HG03064 (cell line): Measurements from ENCODE around the gene VPS26C.
"Not testable (repeated sequence)": the region's sequence is repeated elsewhere in the genome, so short reads cannot be mapped to it uniquely, and the experiment has no call there.

ENCODE experiments used
- ATAC-seq: cut with Tn5 transposase; IDR thresholded peaks from one replicate; pipeline ENCODE4 v1.9.1; 2021; ENCODE audit warnings: low read depth; ENCODE audit not compliant: unreplicated experiment

The VPS26C gene

GRCh38 chr21:37231671-37232070 lies 35.5 kb downstream of the VPS26C start:
- no peak for ATAC-seq

DNA sequence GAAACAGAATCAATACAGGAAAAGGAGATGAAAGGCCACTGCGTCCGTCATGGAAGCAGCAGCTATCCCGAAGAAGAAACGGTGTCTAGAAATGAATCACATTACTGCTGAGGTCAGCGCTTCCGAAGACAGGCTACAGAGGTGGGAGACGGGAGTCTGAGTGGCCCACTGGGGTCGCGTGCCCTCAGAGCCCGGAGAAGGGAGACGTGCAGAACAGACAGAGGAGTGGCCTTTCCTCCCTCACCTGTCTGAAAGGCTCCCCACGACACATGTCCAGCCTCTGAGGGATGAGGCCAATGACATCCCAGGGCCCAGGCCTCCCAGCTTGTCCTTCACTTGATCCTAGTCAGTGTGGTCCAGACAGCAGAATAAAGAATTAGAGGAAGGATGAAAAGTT lies 35.9 kb downstream of the VPS26C start:
- no peak for ATAC-seq

GRCh38 chr21:37230632-37231248 lies 36.4 kb downstream of the VPS26C start:
- ATAC-seq = no peak

DNA sequence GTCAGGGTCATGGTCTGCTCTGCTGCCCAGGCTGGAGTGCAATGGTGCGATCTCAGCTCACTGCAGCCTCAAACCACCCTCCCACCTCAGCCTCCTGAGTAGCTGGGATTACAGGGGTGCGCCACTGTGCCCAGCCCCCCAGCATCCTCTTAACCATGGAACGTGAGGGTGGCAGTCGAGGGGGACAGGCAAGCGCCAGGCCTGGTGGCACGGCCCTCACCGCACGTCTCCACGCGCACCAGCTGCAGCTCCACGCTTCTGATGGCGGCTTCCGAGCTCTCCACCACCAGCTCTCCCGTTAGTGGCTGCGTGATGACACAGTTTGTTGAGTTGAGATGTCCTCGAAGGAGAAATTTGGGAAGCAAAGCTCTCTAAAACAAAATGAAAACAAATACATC lies 39.1 kb downstream of the VPS26C start:
- ATAC-seq = no peak

DNA sequence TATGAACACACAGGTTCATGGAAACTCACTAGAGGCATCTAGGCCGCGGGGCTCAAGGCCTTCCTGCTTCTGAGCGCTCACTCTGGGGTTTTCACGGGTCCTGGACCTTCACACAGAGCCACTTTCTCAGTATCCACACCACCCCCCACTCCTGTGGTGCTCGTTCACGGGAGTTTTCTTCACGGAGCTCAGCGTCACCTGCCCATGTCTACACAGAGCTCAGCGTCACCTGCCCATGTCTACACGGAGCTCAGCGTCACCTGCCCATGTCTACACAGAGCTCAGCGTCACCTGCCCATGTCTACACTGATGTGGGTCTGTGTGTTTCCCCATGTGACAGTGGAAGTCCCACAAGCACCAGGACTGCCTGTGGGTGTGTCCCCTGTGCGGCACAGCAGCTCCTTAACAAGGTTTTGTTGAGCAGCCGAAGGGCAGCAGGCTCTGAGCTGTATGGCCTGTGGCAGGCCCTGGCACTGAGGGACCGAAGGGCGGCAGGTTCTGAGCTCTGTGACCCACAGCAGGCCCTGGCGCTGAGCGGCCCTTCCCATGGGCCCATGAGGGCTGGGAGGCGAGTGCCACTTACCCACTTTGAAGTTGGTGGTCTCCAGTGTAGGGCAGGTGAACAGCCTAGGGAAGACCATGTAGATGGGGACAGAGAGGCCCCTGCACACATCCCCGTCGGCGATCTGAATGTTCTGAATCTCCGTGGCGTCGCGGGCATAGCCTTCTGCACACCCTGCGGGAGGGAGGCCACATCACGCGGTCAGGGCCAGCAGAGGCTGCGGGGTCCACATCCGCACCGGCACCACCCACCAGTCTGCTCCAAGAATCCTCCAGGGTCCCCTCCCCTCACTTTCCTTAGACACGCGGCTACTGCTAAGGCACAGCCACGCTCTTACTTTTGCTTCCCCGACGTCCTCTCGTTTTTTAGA lies 39.8 kb downstream of the VPS26C start:
- no peak for ATAC-seq

DNA sequence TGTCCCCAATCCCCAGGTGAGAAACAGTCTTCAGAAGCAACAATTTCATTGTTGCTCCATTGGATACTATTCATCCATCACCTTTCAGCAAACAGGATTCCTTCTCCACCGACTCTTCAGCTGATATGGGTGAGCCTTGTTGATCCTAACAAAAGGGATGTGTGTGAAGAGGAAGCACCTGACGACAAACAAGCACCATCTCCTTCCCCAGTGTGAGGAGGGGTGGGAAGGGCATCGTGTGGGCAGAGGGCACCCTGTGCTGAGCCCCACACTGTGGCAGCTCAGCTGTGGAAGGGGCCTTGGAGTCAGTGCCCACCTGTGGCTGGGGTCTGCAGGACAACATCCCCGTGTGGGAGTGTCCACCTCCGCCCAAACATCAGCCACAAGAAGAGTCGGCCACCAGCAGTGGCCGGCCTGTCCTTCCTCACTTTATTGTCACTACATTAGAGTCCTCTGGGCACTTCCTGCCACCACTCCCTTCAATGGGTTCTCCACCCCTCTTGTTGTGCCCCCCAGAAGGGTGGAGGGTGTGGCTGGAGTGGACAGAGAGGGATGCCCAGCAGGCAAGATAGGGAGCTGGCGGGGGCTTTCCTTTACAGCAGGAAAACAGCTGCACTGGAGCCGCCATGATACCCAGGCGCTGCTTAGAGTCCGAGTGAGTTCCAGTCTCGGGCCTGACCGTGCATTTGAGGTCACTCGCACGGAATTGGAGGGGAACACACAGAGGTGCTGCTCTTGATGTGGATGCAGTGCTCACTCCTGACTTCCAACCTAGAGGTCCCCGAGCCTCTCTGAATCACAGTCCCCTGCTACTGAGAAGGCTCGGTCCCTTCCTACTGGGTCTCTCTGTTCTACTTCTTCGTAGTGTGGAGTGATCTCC lies 40.9 kb downstream of the VPS26C start:
- no peak for ATAC-seq

DNA sequence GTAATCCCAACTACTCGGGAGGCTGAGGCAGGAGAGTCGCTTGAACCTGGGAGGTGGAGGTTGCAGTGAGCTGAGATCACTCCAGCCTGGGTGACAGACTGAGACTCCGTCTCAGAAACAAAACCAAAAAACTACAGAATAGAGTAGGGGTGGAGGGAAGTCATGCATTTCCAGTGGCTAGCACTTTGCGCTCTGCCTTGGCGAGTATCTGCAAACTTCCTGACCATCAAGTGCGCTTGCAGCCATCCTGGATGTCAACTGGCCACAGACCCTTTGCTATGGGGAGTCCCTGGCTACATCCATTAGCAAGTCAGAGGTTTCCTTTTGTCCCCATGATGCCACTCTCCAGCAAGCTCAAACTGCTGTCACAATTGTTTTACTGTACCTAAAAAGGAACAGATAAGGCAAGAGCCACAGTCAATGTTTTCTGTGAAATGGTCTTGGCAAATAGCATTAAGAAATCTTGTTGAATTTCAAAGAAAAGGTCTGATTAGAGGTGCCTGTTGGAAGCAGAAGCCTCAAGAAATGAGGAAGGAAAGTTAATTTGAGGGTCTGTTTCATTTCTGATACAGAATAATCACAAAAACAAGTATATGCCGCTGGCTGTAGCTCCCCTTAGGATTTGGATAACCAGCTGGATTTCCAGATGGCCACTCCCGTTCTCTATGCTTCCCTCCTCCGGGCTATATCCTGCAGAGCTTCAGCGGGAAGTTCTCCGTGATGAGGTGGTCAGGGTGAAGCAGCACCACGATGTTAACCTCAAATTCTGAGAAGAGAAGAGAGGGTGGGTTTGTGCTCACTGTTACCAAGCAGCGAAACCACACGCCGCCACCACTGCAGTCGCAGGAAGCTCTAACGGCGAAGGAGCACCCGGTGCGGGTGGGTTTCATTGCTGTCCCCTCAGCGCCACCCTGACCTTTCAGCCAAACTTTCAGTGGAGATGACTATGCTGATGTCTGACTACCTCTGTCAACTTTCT lies 42.0 kb downstream of the VPS26C start:
- no peak for ATAC-seq

GRCh38 chr21:37223804-37224345 lies 43.3 kb downstream of the VPS26C start:
- no peak for ATAC-seq

- ATAC-seq = not testable (repeated sequence)
These were observed 44.9 kb downstream of the VPS26C start for GRCh38 chr21:37222248-37222647.

GRCh38 chr21:37220981-37221664 lies 46.0 kb downstream of the VPS26C start:
- ATAC-seq = peak; percentile 68

- peak; percentile 35 for ATAC-seq
These were observed 46.6 kb downstream of the VPS26C start for GRCh38 chr21:37220433-37220980.

DNA sequence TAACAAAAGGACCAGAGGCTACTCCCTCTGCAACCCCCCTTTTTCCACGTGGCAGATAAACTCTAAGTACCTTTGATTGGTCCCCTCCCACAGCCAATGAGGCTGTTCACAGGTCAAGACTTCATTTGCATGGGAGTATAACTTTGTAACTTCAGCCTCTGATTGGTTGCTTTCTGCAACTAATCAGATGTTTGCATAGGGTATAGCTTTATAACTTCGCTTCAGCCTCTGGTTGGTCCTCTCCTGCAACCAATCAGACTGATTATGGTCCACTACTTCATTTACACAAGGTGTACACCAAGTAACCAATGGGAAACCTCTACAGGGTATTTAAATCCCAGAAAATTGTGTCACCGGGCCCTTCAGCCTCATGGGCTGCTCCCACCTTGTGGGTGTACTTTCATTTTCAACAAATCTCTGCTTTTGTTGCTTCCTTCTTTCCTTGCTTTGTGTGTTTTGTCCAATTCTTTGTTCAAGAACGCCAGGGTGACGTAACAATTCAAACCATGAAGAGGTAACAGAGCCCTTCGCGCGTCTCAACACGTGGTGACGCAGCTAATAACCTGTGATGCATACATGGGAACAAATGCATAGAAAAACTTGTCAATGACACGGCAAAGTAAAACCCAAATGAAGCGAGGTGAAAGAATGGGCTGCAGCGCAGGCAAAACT lies 47.2 kb downstream of the VPS26C start:
- ATAC-seq = no peak

- ATAC-seq = no peak
These were observed 52.2 kb downstream of the VPS26C start for GRCh38 chr21:37214952-37215351.

- ATAC-seq = no peak
These were observed 56.3 kb downstream of the VPS26C start for GRCh38 chr21:37210799-37211198.

DNA sequence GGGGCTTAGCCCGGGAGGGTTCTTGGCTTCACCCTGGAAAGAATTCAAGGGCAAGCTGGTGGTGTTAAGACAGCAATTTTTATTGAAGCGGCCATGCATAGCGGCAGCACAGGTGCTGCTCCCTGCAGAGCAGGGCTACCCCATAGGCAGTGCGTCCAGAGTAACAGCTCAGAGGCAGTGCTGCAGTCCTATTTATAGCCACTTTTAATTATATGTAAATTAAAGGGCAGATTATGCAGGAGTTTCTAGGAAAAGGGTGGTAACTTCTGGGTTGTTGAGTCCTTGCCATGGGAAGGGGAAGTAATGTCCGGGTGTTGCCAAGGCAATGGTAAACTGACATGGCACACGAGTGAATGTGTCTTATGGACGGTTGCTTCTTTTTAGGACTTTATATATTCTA lies 57.0 kb downstream of the VPS26C start:
- no peak for ATAC-seq

DNA sequence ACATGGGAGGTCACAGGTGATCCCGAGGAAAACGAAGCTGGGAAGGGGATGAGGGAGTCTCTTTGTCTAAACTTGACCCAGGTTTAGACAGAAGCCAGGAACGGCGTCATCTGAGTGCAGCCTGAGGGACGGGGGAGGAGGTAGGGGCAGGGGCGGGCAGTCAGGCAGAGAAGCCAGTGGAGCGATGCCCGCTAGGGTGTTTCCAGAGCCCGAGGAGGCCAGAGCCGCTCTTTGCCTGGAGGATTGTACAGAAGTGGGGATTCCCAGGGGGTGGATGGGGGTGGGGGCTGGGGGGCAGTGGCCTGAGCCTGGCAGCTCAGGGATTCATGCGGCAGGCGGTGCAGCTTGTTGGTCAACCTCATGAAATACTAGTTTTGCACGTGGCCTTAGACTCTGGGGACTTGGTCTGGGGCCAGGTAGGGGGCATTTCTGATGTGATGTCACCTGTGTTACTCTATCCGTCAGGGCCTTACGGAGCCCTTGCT lies 58.4 kb downstream of the VPS26C start:
- ATAC-seq = peak; percentile 24

DNA sequence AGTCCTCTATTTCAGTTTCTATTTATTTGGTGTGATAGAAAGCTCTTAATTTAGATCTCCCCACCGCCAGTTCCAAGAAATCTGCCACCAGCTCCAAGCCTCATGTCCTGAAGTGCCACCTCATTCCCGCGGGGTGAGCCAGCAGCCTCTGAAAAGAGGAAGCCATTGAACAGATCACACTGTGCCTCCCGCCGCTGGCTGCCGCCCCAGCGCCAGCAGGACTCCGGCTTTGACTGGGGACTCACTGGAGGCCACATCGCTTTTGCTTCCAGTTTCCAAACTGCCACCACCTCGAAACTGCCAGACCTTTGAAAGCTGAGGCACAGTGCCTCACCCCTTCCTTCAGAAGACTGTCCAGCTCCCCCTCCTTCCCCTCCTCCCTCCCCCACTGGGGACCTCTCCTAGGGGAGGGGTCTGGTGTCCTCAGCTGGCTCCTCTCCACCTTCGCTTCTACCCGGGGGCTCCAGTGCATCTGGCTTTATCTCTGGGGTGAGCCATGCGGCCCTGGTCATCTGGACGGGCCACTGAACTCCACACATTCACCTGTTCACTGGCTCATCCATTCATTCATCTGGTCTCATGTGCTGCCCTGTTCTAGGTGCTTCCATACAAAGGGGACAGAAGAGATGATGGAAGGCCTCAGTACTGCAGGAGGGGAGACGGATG lies 58.9 kb downstream of the VPS26C start:
- peak; percentile 49 for ATAC-seq
